ENCODE results near the gene FUT4. TPM values are rescaled to one million over a fixed set of nuclear protein-coding genes. Genes with fewer than 3 reads are reported as not detected.

The FUT4 gene
- total RNA-seq, 1 experiment from 2014 or later = 24.5 TPM

GRCh38 chr11:94532211-94532610 is 11.5 kb upstream of the FUT4 start:
- H3K27me3 Mint-ChIP-seq (ENCODE audit: insufficient read depth, unreplicated experiment) = no peaks in the 10 kb centered on the region

DNA sequence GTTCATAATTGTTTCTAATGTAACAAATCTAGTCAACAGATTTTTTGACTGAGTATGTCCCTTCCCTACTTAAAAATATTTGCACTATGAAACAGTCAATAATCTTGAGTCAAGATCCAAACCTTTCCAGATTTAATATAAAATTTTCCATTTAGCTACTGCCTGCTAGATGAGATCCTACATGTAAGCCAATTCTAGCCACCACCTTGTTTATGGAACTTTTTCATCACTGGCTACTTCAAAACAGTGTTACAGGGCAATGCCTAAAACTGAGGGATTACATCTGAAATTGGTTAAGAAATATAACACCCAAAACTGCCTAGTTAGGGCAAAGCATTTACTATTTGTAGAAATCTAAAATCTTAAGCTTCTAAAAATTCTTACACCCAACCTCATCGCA is 10.5 kb upstream of the FUT4 start:
- no peaks in the 10 kb centered on the region for H3K27me3 ChIP-seq (replicated peaks; ENCODE audit: control insufficient read depth, insufficient read depth, low read length)
- no peaks in the 10 kb centered on the region for H3K36me3 Mint-ChIP-seq (ENCODE audit: insufficient read depth, unreplicated experiment)
- peaks cover 17% of the 10 kb centered on the region for H3K4me1 Mint-ChIP-seq (ENCODE audit: low read depth, unreplicated experiment)
- no peak overlapping the region for H3K4me3 ChIP-seq (ENCODE audit: low read depth, low read length)
- H3K4me3 Mint-ChIP-seq (ENCODE audit: unreplicated experiment) = no peak overlapping the region
- H3K9me3 ChIP-seq = no peaks in the 10 kb centered on the region
- CTCF ChIA-PET = no interaction called here
- no peaks in the 10 kb centered on the region for H3K36me3 ChIP-seq (ENCODE audit: control insufficient read depth, insufficient read depth, low read length)
- no peaks in the 10 kb centered on the region for H3K27me3 Mint-ChIP-seq (ENCODE audit: insufficient read depth, unreplicated experiment)
- no peak for DNase-seq
- no TSS peak for BruUV-seq (replicated peaks)
- peaks cover 8% of the 10 kb centered on the region for H3K4me1 ChIP-seq
- H3K27ac Mint-ChIP-seq (ENCODE audit: unreplicated experiment) = no peak overlapping the region
- H3K9me3 Mint-ChIP-seq (ENCODE audit: unreplicated experiment) = no peaks in the 10 kb centered on the region
- intact Hi-C loops (cut with micrococcal nuclease; ENCODE audit: unreplicated experiment) = no loop called here
- POLR2A ChIA-PET = no interaction called here
- TF ChIP-seq, protein P1, sequence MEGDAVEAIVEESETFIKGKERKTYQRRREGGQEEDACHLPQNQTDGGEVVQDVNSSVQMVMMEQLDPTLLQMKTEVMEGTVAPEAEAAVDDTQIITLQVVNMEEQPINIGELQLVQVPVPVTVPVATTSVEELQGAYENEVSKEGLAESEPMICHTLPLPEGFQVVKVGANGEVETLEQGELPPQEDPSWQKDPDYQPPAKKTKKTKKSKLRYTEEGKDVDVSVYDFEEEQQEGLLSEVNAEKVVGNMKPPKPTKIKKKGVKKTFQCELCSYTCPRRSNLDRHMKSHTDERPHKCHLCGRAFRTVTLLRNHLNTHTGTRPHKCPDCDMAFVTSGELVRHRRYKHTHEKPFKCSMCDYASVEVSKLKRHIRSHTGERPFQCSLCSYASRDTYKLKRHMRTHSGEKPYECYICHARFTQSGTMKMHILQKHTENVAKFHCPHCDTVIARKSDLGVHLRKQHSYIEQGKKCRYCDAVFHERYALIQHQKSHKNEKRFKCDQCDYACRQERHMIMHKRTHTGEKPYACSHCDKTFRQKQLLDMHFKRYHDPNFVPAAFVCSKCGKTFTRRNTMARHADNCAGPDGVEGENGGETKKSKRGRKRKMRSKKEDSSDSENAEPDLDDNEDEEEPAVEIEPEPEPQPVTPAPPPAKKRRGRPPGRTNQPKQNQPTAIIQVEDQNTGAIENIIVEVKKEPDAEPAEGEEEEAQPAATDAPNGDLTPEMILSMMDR (IDR thresholded peaks at IDR 0.05; ENCODE audit: insufficient read depth in 1 of 2, low read depth in 1 of 2, low read length in 1 of 2, severe bottlenecking in 1 of 2, unreplicated experiment in 1 of 2) = no peak

More at GRCh38 chr11:94532211-94532610, 11.5 kb upstream of the FUT4 start:
- peaks cover 8% of the 10 kb centered on the region for H3K4me1 ChIP-seq
- H3K9me3 ChIP-seq = no peaks in the 10 kb centered on the region
- Mint-ChIP-seq H3K9me3 (ENCODE audit: unreplicated experiment) (no peaks in the 10 kb centered on the region), H3K27ac (ENCODE audit: unreplicated experiment) (no peak overlapping the region), H3K4me1 (ENCODE audit: low read depth, unreplicated experiment) (peaks cover 17% of the 10 kb centered on the region), H3K4me3 (ENCODE audit: unreplicated experiment) (no peak overlapping the region), H3K36me3 (ENCODE audit: insufficient read depth, unreplicated experiment) (no peaks in the 10 kb centered on the region)
- intact Hi-C loops (cut with micrococcal nuclease; ENCODE audit: unreplicated experiment) = no loop called here
- DNase-seq = no peak
- H3K36me3 ChIP-seq (ENCODE audit: control insufficient read depth, insufficient read depth, low read length) = no peaks in the 10 kb centered on the region
- H3K4me3 ChIP-seq (ENCODE audit: low read depth, low read length) = no peak overlapping the region
- TF ChIP-seq, protein P1 (IDR thresholded peaks at IDR 0.05; ENCODE audit: insufficient read depth in 1 of 2, low read depth in 1 of 2, low read length in 1 of 2, severe bottlenecking in 1 of 2, unreplicated experiment in 1 of 2) = no peak
- no peaks in the 10 kb centered on the region for H3K27me3 ChIP-seq (replicated peaks; ENCODE audit: control insufficient read depth, insufficient read depth, low read length)
- no TSS peak for BruUV-seq (replicated peaks)
- ChIA-PET POLR2A (no interaction called here), CTCF (interaction anchor here (0.7 to 1.4 kb wide), 2 partner anchors 14 to 482 kb away, joined by 3 to 4 read pairs; no protein-coding TSS in a partner anchor)

DNA sequence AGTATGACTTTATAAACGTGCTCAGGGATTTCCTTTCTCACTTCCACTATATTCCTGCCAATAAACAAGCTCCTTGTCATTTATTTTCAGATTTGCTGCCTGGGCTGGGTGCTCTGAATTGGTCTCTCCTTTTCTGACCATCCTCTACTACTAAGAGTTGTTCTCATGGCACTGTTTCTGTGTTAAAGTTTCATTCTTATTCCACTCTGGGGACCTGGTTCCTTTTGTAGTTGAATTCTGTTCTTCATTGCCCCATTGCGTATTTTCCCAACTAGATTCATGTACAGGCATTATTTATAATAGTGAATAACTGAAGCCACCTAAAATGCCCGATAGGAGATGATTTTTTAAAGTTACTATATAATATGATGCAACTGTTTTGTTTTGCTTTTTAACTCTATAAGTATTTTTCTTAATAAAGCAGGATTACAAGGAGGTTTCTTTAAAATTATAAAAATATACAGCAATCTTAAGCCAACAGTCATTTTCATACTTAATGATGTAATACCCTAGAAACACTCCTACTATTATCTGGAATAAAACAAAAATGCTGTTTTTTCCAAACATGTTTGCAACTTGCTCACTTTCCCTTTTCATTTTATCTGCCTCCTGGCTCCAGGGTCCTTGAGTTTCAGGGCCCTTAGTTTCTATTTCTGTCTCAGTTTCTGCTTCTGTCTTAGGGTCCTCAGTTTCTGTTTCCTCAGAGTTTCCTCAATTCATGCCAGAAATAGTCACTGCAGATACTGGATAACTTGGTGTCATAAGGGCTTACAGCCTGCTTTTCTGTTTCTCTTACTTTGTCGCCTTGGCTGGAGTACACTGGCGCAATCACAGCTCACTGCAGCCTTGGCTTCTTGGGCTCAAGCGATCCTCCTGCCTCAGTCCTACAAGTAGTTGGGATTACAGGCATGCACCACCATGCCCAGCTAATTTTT is 9.8 kb upstream of the FUT4 start:
- H3K4me3 Mint-ChIP-seq (ENCODE audit: unreplicated experiment) = no peak overlapping the region
- H3K36me3 Mint-ChIP-seq (ENCODE audit: insufficient read depth, unreplicated experiment) = no peaks in the 10 kb centered on the region
- Histone ChIP-seq H3K9me3 (no peaks in the 10 kb centered on the region), H3K36me3 (ENCODE audit: control insufficient read depth, insufficient read depth, low read length) (no peaks in the 10 kb centered on the region), H3K27me3 (replicated peaks; ENCODE audit: control insufficient read depth, insufficient read depth, low read length) (no peaks in the 10 kb centered on the region), H3K4me1 (peaks cover 8% of the 10 kb centered on the region), H3K4me3 (ENCODE audit: low read depth, low read length) (no peak overlapping the region)
- no peak for DNase-seq
- no TSS peak for BruUV-seq (replicated peaks)
- no peaks in the 10 kb centered on the region for H3K9me3 Mint-ChIP-seq (ENCODE audit: unreplicated experiment)
- POLR2A ChIA-PET = interaction anchor here (0.5 kb wide), 1 partner anchor 345 kb away, joined by 3 read pairs; no protein-coding TSS in a partner anchor
- no peak overlapping the region for H3K27ac Mint-ChIP-seq (ENCODE audit: unreplicated experiment)
- H3K4me1 Mint-ChIP-seq (ENCODE audit: low read depth, unreplicated experiment) = peaks cover 17% of the 10 kb centered on the region
- H3K27me3 Mint-ChIP-seq (ENCODE audit: insufficient read depth, unreplicated experiment) = no peaks in the 10 kb centered on the region
- TF ChIP-seq, protein P1 (IDR thresholded peaks at IDR 0.05; ENCODE audit: insufficient read depth in 1 of 2, low read depth in 1 of 2, low read length in 1 of 2, severe bottlenecking in 1 of 2, unreplicated experiment in 1 of 2) = no peak
- CTCF ChIA-PET = no interaction called here
- intact Hi-C loops (cut with micrococcal nuclease; ENCODE audit: unreplicated experiment) = no loop called here
